GM23338 (cell line): ENCODE measurements around the gene STK32C. TPM values are rescaled to one million over a fixed set of nuclear protein-coding genes. Genes with fewer than 3 reads are reported as not detected.

Source experiments
- ATAC-seq: fragments of 200-7000 bp; cut with Tn5 transposase; 3 replicates; pipeline ENCODE4 v1.9.1; 2020
- DNase-seq: peaks from one replicate; pipeline ENCODE4 v3.0.0-alpha.2; 2015; ENCODE audit warnings: low spot score
- H2AFZ ChIP-seq: fragments of 200-600 bp; sonication (generic); 2 replicates; pipeline ENCODE4 v1.8.0; 2016; ENCODE audit warnings: antibody characterized with exemption, mild to moderate bottlenecking, moderate library complexity
- H3F3A ChIP-seq: fragments of 200-600 bp; sonication (generic); replicated peaks from 2 replicates; pipeline ENCODE4 v1.8.0; 2017; ENCODE audit warnings: antibody characterized with exemption, mixed run types, low read depth
- H3K27ac ChIP-seq: fragments of 200-600 bp; sonication (generic); 2 replicates; pipeline ENCODE4 v1.6.1; 2016; ENCODE audit warnings: low read depth
- H3K27me3 ChIP-seq: fragments of 200-600 bp; sonication (generic); 2 replicates; pipeline ENCODE4 v1.8.0; 2016; ENCODE audit warnings: mild to moderate bottlenecking, mixed run types, moderate library complexity; ENCODE audit not compliant: insufficient read depth
- H3K36me3 ChIP-seq: fragments of 200-600 bp; sonication (generic); 2 replicates; pipeline ENCODE4 v1.8.0; 2016; ENCODE audit warnings: mild to moderate bottlenecking; ENCODE audit not compliant: insufficient read depth
- H3K4me1 ChIP-seq: fragments of 200-600 bp; sonication (generic); 2 replicates; pipeline ENCODE4 v1.8.0; 2016; ENCODE audit warnings: mild to moderate bottlenecking, moderate library complexity; ENCODE audit not compliant: insufficient read depth
- H3K4me2 ChIP-seq: fragments of 200-600 bp; sonication (generic); 2 replicates; pipeline ENCODE4 v1.7.1; 2017; ENCODE audit warnings: mixed run types
- H3K4me3 ChIP-seq: fragments of 200-600 bp; sonication (generic); 2 replicates; pipeline ENCODE4 v1.6.1; 2016; ENCODE audit warnings: mixed run types
- H3K79me2 ChIP-seq: fragments of 200-600 bp; sonication (generic); replicated peaks from 2 replicates; pipeline ENCODE4 v1.8.0; 2017; ENCODE audit warnings: mild to moderate bottlenecking; ENCODE audit not compliant: insufficient read depth
- H3K9me2 ChIP-seq: fragments of 200-600 bp; sonication (generic); 2 replicates; pipeline ENCODE4 v1.8.0; 2017; ENCODE audit not compliant: insufficient read depth
- H4K20me1 ChIP-seq: fragments of 200-600 bp; sonication (generic); replicated peaks from 2 replicates; pipeline ENCODE4 v1.8.0; 2017; ENCODE audit warnings: mild to moderate bottlenecking; ENCODE audit not compliant: insufficient read depth
- H3K27ac Mint-ChIP-seq: 2 replicates; pipeline ENCODE4 v1.8.0; 2020; ENCODE audit warnings: inconsistent platforms, mild to moderate bottlenecking, moderate library complexity, mixed read lengths
- H3K27me3 Mint-ChIP-seq: 3 replicates; pipeline ENCODE4 v1.8.0; 2022; ENCODE audit warnings: low read depth, mild to moderate bottlenecking, moderate library complexity, mixed read lengths, inconsistent platforms; ENCODE audit not compliant: insufficient read depth, poor library complexity
- H3K36me3 Mint-ChIP-seq: 3 replicates; pipeline ENCODE4 v1.8.0; 2021; ENCODE audit warnings: low read depth, mild to moderate bottlenecking, inconsistent platforms, moderate library complexity, mixed read lengths
- H3K4me1 Mint-ChIP-seq: 3 replicates; pipeline ENCODE4 v1.8.0; 2020; ENCODE audit warnings: mild to moderate bottlenecking, inconsistent platforms, mixed read lengths
- H3K4me3 Mint-ChIP-seq: 3 replicates; pipeline ENCODE4 v1.8.0; 2021; ENCODE audit warnings: moderate library complexity, mild to moderate bottlenecking, inconsistent platforms, mixed read lengths
- H3K9me3 Mint-ChIP-seq: 3 replicates; pipeline ENCODE4 v1.8.0; 2020; ENCODE audit warnings: moderate library complexity, mild to moderate bottlenecking, inconsistent platforms, mixed read lengths
- CREB1 ChIP-seq: fragments of 250-450 bp; sonication (Bioruptor Pico); IDR thresholded peaks from 2 replicates; pipeline ENCODE4 v1.5.0; 2020; ENCODE audit warnings: low read depth, mild to moderate bottlenecking, moderate library complexity
- CTCF ChIP-seq, 2 experiments: fragments of 200-600 bp in 1 of 2; sonication (generic) in 1 of 2; conservative IDR thresholded peaks; 2 replicates each; pipeline versions ENCODE4 v1.5.1 to v1.6.1; 2016 to 2017; ENCODE audit warnings: antibody characterized with exemption in 2 of 2, low read depth in 2 of 2, mild to moderate bottlenecking in 2 of 2, moderate library complexity in 1 of 2
- ETS1 ChIP-seq: IDR thresholded peaks from 2 replicates; pipeline ENCODE4 v1.6.1; 2016; ENCODE audit warnings: antibody characterized with exemption
- EZH2 ChIP-seq: fragments of 200-600 bp; sonication (generic); IDR thresholded peaks from one replicate; pipeline ENCODE4 v1.8.0; 2017; ENCODE audit warnings: antibody characterized with exemption, mild to moderate bottlenecking, low read depth; ENCODE audit not compliant: unreplicated experiment
- EZH2phosphoT487 ChIP-seq: fragments of 200-600 bp; sonication (generic); IDR thresholded peaks from one replicate; pipeline ENCODE4 v1.8.1; 2018; ENCODE audit warnings: antibody characterized with exemption; ENCODE audit not compliant: unreplicated experiment
- JUNB ChIP-seq: IDR thresholded peaks from one replicate; pipeline ENCODE4 v1.6.1; 2016; ENCODE audit warnings: antibody characterized with exemption; ENCODE audit not compliant: unreplicated experiment
- NANOG ChIP-seq: IDR thresholded peaks from 2 replicates; pipeline ENCODE4 v1.6.1; 2016; ENCODE audit warnings: antibody characterized with exemption, borderline replicate concordance
- POLR2AphosphoS5 ChIP-seq: IDR thresholded peaks from 2 replicates; pipeline ENCODE4 v1.6.1; 2016; ENCODE audit warnings: antibody characterized with exemption, low read depth
- REST ChIP-seq: IDR thresholded peaks from one replicate; pipeline ENCODE4 v1.6.1; 2018; ENCODE audit warnings: antibody characterized with exemption; ENCODE audit not compliant: unreplicated experiment
- STAT1 ChIP-seq: IDR thresholded peaks from one replicate; pipeline ENCODE4 v1.6.1; 2016; ENCODE audit warnings: antibody characterized with exemption; ENCODE audit not compliant: unreplicated experiment
- ZNF114 ChIP-seq: fragments of 250-450 bp; sonication (Bioruptor Pico); IDR thresholded peaks from 2 replicates; pipeline ENCODE4 v1.5.0; 2020; ENCODE audit warnings: mild to moderate bottlenecking, moderate library complexity
- ZNF331 ChIP-seq: fragments of 250-450 bp; sonication (Bioruptor Pico); IDR thresholded peaks from 2 replicates; pipeline ENCODE4 v1.5.0; 2020; ENCODE audit warnings: low read depth, mild to moderate bottlenecking, moderate library complexity
- ZNF462 ChIP-seq: fragments of 250-450 bp; sonication (Bioruptor Pico); IDR thresholded peaks from 2 replicates; pipeline ENCODE4 v1.5.0; 2020; ENCODE audit warnings: mild to moderate bottlenecking, moderate library complexity
- polyA plus RNA-seq: library from polyadenylated mRNA; unstranded; fragments of >200 nt; fragmentation: Nextera tagmentation; extraction: Ambion mirVana; gene quantifications from 2 replicates; pipeline ENCODE4 v1.2.1, GENCODE V29; 2016
- total RNA-seq: library from RNA; depleted of rRNA; stranded (reverse); fragments of >200 nt; shearing (Covaris generic); gene quantifications from 2 replicates; pipeline ENCODE4 v1.2.3, GENCODE V29; 2014

The STK32C gene
- total and polyA plus RNA-seq, 2 experiments from 2014 or later = 10.2 to 20.5 TPM

GRCh38 chr10:132243626-132244025 lies 64.1 kb downstream of the STK32C start:
- no peak for TF ChIP-seq ZNF331
- TF ChIP-seq EZH2 = no peak
- no peak for TF ChIP-seq CREB1 (CRISPR knock-in tag)
- TF ChIP-seq CTCF (conservative IDR thresholded peaks at IDR 0.05; ENCODE audit: low read depth in 2 of 2) = no peak
- TF ChIP-seq ZNF114 (CRISPR knock-in tag) = no peak
- no peak for TF ChIP-seq POLR2AphosphoS5
- no peak for TF ChIP-seq REST
- no peak for TF ChIP-seq ZNF462
- TF ChIP-seq EZH2phosphoT487 = no peak
- TF ChIP-seq ETS1 = no peak
- no peak for TF ChIP-seq JUNB
- TF ChIP-seq STAT1 = no peak
- no peak for TF ChIP-seq NANOG
- H3F3A ChIP-seq = no peaks in the 10 kb centered on the region
- Mint-ChIP-seq H3K4me3 (no peak overlapping the region), H3K36me3 (no peaks in the 10 kb centered on the region), H3K27ac (no peak overlapping the region), H3K4me1 (peaks cover 8% of the 10 kb centered on the region), H3K27me3 (peaks cover 6% of the 10 kb centered on the region), H3K9me3 (no peaks in the 10 kb centered on the region)
- H3K4me3 ChIP-seq = no peak overlapping the region
- no peak overlapping the region for H3K4me2 ChIP-seq
- no peaks in the 10 kb centered on the region for H3K9me2 ChIP-seq
- DNase-seq = no peak
- no peaks in the 10 kb centered on the region for H3K4me1 ChIP-seq
- H2AFZ ChIP-seq = no peak overlapping the region
- H3K27me3 ChIP-seq = no peaks in the 10 kb centered on the region
- ATAC-seq = no peak
- no peak overlapping the region for H3K27ac ChIP-seq
- H3K79me2 ChIP-seq = no peaks in the 10 kb centered on the region
- H3K36me3 ChIP-seq = no peaks in the 10 kb centered on the region
- H4K20me1 ChIP-seq = no peaks in the 10 kb centered on the region
